ENCODE measurements around the gene SP8.

Gene SP8

DNA sequence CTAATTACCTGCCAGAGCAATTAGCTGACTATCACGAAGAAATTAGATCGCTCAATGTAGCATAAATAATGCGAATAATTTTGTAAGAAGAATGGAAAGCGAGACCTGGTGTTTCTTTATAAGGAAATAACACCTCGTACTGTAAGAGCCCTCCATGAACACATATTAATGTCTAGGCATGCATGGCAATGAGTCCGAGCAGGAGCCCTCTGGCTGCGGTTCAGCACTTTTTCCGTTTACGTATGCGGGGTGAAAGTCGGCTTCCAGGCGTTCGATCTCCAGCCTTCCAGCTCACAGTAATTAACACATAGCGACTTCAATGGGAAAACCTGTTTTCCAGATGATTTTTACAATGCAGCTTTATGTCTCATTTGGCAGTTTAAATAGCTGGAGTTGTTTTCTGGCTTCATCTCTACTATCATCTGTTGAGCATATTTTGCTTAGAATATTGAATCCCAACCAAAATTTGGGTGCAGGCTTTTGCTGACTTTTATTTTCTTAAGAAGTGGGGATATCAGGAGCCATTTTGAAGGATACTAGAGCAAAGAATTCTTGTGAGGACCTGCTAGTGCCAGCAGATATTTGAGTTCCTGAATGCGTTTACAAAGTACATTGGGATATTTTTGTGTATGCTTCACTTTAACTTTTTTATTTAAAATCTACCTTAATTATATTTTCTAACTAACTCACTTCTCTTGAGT lies 7.2 kb upstream of the SP8 start:
- no peak for DNase-seq

DNA sequence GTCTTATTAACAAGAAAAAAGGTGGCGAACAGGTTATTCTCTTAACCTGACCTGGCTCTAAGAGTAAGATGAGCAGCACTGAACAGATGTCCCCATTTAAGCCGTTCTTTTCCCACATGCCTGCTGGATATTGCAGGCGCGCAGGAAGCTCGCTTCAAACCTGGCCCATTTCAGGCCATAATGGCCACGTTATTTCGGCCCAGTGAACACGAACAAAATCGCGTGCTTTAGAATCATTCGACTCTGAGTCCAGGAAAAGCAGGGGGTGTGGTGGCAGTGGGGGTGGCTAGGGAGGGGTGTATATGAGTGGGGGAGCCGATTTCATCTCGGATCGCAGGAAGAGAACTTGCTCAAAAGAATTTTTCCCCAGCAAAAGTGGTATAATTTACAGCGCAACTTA lies 6.6 kb upstream of the SP8 start:
- no peak for DNase-seq

DNA sequence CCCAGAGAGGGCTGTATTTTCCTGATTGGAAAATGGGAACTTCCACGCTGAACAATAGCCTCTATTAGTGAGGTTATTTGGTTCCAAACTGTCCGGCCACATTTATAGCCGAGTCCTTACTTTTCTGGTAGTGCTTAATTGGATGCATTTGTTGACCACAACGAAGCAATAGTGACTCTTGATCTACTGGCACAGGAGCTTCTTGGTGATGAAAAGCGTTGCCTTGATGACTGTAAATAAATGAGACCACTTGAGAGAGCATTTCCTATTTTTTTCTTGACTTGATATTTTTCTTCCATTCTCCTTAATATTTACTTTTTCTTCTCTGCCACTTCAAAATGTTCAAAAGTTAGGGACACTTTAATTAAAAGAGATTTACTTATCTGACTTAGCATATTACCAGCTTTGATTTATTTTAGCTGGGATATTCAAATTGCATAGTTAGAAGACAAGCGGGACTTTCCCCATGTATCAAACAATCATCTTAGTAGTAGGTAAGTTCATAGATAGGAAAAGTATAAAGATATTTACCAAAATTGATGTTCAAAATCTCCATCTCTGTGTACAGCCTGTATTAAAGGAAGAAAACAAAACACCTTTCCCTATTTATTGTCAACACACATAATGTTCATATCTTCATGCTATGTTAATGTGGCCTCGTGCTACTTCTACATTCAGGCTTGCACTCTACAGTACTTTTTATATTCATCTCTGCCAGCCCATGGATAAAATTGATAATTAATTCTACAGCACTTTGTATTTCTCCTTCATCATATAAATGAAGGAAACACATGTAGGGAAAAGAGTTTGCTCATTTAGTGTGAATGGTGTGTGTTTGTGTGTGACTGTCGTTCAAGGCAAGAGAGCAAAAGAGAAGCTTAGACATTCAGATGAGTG lies 5.1 kb upstream of the SP8 start:
- no peak for DNase-seq

- no peak for DNase-seq
Measured at GRCh38 chr7:20790375-20790774, 3.7 kb upstream of the SP8 start.

GRCh38 chr7:20788420-20788990 lies 1.8 kb upstream of the SP8 start:
- DNase-seq, result no peak

GRCh38 chr7:20787660-20788419 lies 1.2 kb upstream of the SP8 start:
- no peak for DNase-seq

GRCh38 chr7:20786421-20786778 lies 286 bp downstream of the SP8 start:
- DNase-seq, result no peak

DNA sequence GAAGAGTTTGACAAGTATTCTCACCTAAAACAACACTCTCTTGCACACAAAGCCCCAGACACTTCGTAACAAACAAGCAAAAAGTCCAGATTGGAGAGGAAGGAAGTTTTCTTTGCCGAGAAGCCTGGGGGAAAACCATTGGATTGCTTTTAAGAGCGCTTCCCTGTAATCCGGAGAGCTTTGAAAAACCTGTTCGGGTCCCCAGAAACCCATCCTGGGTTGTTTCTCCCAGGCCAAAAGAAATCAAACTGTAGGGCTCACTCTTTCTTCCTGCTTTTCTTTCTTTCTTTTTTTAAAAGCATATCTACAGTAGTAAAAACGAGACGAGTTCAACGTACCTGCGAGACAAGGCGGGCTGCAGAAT lies 655 bp downstream of the SP8 start:
- DNase-seq, result no peak

DNA sequence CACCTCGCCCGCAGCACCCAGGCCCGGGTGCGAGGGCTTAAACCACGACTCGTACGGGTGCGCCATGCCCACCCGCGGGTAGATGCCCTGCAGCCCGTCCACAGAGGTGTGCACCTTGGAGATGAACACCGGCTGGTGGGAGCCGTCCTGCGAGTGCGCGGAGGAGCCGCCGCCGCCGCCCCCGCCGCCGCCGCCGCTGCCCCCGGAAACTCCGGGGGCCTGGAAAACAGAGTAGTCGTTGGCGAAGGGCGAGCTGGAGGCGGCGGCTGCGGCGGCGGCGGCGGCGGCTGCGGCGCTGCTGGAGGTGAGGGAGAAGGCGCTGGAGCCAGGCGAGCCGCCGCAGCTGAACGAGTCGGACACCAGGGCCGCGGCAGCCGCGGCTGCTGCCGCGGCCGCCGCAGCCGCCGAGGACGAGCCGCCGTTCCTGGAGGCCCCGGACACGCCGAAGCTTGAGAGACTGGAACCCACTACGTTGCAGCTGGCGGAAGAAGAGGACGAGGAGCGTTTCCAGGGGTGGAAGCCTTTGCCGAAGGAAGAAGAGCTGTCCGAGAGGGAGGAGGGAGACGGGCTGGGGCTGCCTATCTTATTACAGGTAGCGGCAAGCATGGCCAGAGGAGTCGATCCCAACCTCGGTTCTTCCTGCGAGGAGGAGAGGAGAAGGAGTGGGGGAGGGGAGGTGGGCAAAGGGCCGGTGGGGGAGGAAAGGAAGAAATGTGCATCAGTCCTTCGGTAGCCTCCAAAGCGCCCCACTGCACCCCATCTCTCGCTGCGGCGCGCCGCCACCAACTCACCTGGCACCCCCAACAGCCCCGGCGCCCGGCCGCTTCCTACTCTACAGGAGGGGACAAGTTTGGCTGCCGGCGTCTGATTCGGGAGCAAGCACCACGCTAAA lies 1.3 kb downstream of the SP8 start:
- no peak for DNase-seq

DNA sequence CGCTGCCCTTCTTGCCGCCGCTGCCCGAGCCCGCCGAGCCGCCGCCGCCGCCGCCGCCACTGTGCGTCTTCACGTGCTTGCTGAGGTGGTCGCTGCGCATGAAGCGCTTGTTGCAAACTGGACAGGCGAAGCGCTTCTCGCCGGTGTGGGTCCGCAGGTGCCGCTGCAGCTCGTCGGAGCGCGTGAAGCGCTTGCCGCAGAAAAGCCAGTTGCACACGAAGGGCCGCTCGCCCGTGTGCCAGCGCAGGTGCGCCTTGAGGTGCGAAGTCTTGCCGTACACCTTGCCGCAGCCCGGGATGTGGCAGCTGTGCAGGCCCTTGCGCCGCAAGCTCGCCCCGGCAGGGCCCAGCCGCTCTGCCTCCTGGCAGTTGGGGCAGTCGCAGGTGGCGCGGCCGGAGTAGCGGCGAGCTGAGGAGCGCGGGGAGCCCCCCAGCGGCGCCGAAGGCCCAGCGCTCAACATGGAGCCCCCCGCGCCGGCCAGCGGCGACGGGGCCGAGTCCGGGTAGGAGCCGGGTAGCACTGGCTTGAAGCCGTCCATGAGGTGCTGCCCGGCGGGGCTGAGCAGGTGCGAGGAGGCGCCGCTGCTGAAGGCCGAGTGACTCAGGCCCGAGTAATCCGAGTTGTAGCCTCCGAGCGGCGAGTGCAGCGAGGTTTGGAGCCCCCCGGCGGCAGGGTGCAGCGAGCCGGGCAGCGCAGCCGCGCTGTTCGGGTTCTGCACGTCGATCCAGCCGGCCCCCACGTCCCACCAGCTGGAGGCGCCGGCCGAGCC lies 2.1 kb downstream of the SP8 start:
- no peak for DNase-seq

DNA sequence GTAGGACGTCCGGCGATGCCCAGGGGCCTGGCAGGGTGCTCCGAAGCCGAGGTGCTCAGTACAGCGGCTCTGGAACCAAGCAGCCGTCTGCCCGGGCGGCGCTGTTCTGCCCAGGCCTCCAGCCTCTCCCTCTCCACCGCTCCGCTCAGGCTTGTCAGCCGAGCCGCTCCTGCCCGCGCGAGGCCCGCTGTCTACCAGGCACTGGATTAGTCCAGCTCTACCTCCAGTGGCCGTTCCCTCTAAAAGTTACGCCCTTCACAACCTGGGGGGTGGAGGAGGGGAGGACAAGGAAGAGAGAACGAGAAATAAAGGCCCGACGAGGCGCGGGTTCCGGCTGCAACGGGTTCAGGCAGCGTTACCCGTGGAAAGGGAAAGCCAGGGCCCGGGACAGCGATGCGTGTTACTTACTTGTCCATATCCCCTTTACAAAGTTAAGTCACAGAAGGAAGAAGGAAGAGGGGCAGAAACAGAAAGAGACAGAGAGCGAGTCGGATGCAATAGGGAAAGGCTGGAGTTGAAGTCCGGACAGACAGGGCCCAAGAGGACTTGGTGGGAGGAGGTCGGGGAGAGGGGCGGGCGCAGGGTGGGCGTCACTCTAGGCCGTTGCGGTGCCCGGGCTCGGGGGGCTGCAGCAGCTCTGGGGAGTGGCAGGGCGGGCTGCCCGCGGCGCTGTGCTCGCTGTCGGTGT lies 2.8 kb downstream of the SP8 start:
- DNase-seq, result no peak

DNA sequence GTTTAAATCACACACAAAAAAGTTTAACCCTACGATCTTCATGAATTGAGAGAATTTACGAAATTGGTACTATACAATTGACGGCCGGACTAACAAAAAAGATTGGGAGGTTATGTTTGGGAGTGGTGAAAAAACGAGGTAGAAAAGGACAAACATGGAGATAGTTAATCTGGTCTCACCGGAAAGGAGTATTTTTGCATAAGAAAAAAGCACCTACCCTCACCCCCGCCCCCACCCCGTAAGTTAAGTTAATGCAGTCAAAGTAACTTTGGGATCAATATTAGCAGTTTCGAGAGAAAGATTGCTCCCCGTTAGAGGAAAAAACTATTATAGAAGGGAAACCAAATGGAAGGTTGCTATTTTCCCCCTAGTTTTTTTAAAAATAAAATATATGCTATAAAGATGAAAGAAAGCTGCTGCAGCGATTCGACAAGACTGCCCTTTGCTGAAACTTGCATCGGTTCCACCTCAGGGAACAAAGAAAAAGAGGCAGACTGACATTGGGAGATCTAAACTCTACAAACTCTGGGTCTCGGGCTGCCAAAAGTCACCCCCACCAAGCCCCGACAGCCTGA lies 3.5 kb downstream of the SP8 start:
- no peak for DNase-seq

DNA sequence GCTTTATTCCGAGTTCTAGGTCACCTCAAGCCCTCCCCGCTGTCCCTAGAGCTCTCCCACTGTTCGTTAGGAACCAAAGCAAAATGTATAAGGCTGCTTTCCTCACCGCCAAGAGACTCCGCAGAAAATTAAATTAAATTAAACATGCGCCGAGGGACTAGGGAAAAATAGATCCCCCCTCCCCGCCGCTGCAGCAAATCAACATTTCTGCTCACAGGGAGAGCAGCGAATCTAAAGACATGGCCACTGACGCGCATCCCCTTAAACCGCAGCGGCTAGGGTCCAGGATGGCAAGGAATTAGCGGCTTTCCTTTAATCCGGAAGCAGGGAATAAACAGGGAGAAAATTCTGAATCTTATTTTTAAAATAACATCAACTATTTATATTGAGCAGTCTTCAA lies 7.6 kb downstream of the SP8 start:
- DNase-seq, result no peak

- no peak for DNase-seq
Measured at GRCh38 chr7:20778063-20778721, 8.5 kb downstream of the SP8 start.

GRCh38 chr7:20777377-20778062 lies 9.2 kb downstream of the SP8 start:
- no peak for DNase-seq

GRCh38 chr7:20776942-20777341 lies 9.7 kb downstream of the SP8 start:
- DNase-seq, result no peak

GRCh38 chr7:20776214-20776911 lies 10.3 kb downstream of the SP8 start:
- no peak for DNase-seq

DNA sequence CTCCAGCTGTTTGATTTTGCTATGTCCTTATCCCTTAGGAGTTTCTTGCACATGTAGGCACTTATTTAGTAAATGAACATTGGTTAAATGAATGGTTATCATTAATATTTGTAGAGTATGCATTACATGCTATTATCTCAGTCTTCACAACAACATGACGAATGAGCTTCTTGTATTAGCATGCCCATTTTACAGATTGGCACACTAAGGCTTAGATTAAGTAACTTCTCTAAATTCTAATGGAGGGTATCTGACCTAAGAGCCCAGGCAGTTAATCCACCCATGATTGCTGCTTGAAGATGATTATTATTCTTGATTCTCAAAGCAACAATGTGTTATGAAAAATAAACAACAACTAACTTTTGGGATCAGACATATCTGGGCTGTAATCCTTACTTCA lies 32.7 kb downstream of the SP8 start:
- DNase-seq, result no peak

- DNase-seq, result no peak
Measured at GRCh38 chr7:20749906-20750305, 36.8 kb downstream of the SP8 start.
